ENCODE results near the gene PRRT2.
"Not testable (repeated sequence)": the region's sequence is repeated elsewhere in the genome, so short reads cannot be mapped to it uniquely, and the experiment has no call there.

Gene PRRT2

DNA sequence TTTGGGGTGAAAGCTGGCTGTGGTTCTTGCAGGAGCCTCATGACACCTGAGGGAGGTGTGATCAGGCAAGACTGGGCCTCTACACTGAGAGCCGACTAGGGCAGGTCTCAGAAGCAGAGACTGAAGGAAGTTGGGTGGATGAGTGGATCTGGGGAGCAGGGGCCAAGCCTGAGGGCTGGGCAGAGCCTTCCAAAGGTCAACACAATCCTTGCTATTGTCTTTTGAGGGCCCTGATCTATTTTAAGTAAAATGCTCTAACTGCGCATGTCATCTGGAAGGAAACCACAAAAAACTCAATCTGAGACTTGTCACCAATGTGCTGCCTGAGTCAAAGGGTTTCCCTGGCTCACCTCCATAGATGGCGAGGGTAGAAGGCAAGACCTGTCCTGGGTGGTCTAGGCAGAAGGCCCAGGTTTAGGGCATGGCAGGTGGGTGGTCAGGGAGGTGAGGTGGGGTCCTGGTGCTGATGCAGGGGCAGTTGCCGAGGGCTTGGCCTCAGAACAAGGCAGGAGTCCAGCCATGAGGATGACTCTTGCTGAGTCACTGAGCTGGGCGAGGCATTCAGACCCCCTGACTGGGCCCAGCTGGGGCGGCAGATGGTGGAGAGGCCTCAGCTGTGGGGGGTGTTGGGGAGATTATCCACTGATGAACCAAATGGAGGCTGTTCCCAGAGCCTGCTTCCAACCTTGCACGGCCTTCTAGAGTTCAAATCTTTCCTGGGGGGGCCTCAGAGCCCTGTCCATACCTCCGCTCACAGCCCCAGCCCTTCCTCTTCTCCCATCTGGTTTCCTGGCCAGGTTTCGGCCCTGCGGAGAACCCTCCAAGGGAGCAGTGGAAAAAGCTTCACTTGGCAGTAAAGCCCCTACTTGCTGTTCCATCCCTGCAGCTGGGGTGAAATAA is 13.4 kb downstream of the PRRT2 start:
- in situ Hi-C loops (cut with MboI; ENCODE audit: low sequenced_read_pairs, unreplicated experiment), result no loop called here
- DNase-seq (ENCODE audit: low spot score), result peak; percentile 87
- TF ChIP-seq, protein P1, sequence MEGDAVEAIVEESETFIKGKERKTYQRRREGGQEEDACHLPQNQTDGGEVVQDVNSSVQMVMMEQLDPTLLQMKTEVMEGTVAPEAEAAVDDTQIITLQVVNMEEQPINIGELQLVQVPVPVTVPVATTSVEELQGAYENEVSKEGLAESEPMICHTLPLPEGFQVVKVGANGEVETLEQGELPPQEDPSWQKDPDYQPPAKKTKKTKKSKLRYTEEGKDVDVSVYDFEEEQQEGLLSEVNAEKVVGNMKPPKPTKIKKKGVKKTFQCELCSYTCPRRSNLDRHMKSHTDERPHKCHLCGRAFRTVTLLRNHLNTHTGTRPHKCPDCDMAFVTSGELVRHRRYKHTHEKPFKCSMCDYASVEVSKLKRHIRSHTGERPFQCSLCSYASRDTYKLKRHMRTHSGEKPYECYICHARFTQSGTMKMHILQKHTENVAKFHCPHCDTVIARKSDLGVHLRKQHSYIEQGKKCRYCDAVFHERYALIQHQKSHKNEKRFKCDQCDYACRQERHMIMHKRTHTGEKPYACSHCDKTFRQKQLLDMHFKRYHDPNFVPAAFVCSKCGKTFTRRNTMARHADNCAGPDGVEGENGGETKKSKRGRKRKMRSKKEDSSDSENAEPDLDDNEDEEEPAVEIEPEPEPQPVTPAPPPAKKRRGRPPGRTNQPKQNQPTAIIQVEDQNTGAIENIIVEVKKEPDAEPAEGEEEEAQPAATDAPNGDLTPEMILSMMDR (IDR thresholded peaks at IDR 0.05; ENCODE audit: borderline replicate concordance, control extremely low read depth, extremely low read depth, insufficient read depth, missing control alignments), result no peak

DNA sequence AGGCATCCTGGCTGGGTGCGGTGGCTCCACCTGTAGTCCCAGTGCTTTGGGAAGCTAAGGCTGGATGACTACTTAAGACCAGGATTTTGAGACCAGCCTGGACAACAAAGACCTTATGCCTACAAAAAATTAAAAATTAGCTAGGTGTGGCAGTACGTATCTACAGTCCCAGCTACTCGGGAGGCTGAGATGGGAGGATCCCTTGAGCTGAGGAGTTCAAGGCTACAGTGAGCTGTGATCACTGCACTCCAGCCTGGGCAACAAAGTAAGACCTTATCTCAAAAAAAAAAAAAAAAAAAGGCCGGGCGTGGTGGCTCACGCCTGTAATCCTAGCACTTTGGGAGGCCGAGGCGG is 14.3 kb downstream of the PRRT2 start:
- DNase-seq (ENCODE audit: low spot score), result no peak
- in situ Hi-C loops (cut with MboI; ENCODE audit: low sequenced_read_pairs, unreplicated experiment), result no loop called here
- TF ChIP-seq, protein P1 (IDR thresholded peaks at IDR 0.05; ENCODE audit: borderline replicate concordance, control extremely low read depth, extremely low read depth, insufficient read depth, missing control alignments), result no peak

DNA sequence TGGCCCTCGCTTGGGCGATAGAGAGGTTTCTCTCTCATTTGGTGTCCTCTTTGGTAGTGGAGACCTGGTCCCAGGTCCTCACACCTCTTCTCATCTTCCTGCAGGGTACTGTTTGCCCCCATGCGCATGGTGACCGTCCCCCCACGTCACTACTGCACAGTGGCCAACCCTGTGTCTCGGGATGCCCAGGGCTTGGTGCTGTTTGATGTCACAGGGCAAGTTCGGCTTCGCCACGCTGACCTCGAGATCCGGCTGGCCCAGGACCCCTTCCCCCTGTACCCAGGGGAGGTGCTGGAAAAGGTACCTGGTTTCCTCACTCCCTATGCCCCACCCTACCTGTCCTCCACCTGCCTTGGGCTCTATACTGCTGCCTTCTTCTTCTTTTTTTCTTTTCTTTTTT is 18.8 kb downstream of the PRRT2 start:
- in situ Hi-C loops (cut with MboI; ENCODE audit: low sequenced_read_pairs, unreplicated experiment), result no loop called here
- no peak for DNase-seq (ENCODE audit: low spot score)
- TF ChIP-seq, protein P1 (IDR thresholded peaks at IDR 0.05; ENCODE audit: borderline replicate concordance, control extremely low read depth, extremely low read depth, insufficient read depth, missing control alignments), result no peak

DNA sequence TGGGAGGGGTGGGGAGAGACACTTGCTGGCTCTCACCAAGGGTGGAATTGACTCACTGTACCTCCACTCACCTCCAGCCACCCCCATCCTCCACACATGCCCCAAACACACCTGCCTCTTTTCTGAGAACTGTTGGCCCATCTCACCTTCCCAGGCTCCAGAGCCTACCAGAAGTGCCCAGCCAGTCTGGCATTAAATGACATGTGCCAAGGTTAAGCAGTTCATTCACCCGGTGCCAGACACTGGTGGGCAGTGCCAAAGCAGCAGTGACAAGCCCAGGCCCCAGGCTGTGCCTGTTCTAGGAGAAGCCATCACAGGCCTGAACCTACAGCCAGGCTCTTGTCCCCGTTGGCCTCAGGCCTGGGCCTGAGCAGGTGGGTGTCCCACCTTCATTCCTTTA is 19.5 kb downstream of the PRRT2 start:
- in situ Hi-C loops (cut with MboI; ENCODE audit: low sequenced_read_pairs, unreplicated experiment), result no loop called here
- DNase-seq (ENCODE audit: low spot score), result no peak
- TF ChIP-seq, protein P1 (IDR thresholded peaks at IDR 0.05; ENCODE audit: borderline replicate concordance, control extremely low read depth, extremely low read depth, insufficient read depth, missing control alignments), result no peak

DNA sequence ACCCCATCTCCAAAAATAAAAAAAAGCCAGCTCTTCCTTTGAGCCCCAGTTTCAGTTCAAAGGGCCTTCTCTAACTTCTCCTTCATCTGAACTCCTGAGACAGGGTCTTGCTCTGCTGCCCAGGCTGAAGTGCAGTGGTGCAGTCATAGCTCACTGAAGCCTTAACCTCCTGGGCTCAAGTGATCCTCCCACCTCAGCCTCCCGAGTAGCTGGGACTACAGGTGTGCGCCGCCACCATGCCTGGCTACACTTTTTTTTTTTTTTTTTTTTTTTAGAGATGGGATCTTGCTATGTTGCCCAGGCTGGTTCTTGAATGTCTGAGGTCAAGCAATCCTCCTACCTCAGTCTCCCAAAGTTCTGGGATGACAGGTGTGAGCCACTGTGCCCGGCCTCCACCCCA is 21.2 kb downstream of the PRRT2 start:
- DNase-seq (ENCODE audit: low spot score); in situ Hi-C loops (cut with MboI; ENCODE audit: low sequenced_read_pairs, unreplicated experiment): not testable (repeated sequence)

DNA sequence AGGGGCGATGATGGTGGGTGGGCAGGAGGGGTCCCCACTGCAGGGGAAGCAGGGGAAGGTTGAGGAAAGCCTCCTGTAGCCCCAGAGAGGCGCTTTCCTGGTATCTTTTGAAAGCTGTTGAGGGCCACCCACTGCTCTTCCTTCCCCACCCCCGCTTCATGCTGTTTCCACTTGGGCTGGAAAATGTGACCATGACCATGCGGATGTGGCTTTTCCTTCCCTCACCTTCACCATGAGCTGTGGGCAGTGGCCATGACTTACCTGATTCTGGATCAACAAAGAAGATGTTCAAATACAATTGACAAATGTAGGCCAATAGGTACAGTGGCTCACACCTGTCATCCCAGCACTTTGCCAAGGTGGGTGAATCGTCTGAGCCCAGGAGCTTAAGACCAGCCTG is 22.1 kb downstream of the PRRT2 start:
- DNase-seq (ENCODE audit: low spot score), result no peak
- in situ Hi-C loops (cut with MboI; ENCODE audit: low sequenced_read_pairs, unreplicated experiment), result no loop called here
- TF ChIP-seq, protein P1 (IDR thresholded peaks at IDR 0.05; ENCODE audit: borderline replicate concordance, control extremely low read depth, extremely low read depth, insufficient read depth, missing control alignments), result no peak

- in situ Hi-C loops (cut with MboI; ENCODE audit: low sequenced_read_pairs, unreplicated experiment), result no loop called here
- TF ChIP-seq, protein P1 (IDR thresholded peaks at IDR 0.05; ENCODE audit: borderline replicate concordance, control extremely low read depth, extremely low read depth, insufficient read depth, missing control alignments), result no peak
- DNase-seq (ENCODE audit: low spot score), result no peak
These were observed 23.9 kb downstream of the PRRT2 start for GRCh38 chr16:29835926-29836325.

Measured in GM13976 (cell line).